Fibroblast of the aortic adventitia (primary cell): ENCODE results near the gene TMEM107. TPM values are rescaled to one million over a fixed set of nuclear protein-coding genes. Genes with fewer than 3 reads are reported as not detected.
"Not testable (repeated sequence)": the region's sequence is repeated elsewhere in the genome, so short reads cannot be mapped to it uniquely, and the experiment has no call there.

ENCODE experiments used
- DNase-seq: peaks from one replicate; pipeline ENCODE4 v3.0.0-alpha.2; 2010; ENCODE audit warnings: low read depth
- H3K4me3 ChIP-seq: 2 replicates; pipeline ENCODE4 v1.5.1; 2011; ENCODE audit warnings: low read depth, mild to moderate bottlenecking, control low read depth, low read length, moderate library complexity
- total RNA-seq: library from RNA; depleted of rRNA; stranded (reverse); fragments of >200 nt; gene quantifications from 2 replicates; pipeline ENCODE4 v1.2.3, GENCODE V29; 2012; ENCODE audit warnings: low replicate concordance
- TF ChIP-seq, protein P1 (sequence below): IDR thresholded peaks from 2 replicates; pipeline ENCODE4 v1.5.1; 2011; ENCODE audit warnings: mild to moderate bottlenecking, low read length, control low read depth, inconsistent platforms; ENCODE audit not compliant: insufficient read depth

TMEM107 gene
- total RNA-seq, 1 donor = 32.7 TPM

DNA sequence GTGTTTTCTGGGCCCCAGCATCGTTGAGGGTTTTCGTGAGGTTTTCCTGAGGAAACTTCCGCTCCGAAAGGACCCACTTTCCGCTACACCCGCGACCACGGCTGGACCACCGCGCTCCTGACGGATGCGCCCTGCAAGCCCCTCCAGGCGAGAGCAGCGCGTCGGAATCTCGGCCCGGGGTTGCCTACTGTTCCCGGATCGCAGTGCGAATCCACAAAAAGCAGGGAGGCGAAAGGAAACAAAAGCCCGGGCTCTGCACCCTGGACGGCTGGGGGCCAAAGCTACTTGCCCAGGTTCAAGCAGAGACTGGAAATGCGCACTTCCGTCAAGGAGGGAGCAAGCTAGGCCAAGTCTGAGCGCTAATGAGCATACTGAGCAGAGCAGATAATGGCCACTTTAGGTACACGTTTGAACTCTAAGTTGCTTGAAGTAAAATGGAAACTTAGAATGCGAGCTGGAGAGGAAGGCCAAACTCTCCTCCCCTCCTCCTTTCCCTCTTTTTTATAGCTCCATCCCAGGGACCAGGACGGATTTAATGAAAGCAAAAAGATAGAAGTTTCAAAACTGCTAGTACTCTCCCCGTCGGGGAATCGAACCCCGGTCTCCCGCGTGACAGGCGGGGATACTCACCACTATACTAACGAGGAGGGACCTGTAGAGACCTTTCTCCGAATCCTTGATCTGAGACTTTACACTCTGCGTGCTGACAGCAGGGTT, 45.6 kb upstream of the TMEM107 start:
- TF ChIP-seq, protein P1, sequence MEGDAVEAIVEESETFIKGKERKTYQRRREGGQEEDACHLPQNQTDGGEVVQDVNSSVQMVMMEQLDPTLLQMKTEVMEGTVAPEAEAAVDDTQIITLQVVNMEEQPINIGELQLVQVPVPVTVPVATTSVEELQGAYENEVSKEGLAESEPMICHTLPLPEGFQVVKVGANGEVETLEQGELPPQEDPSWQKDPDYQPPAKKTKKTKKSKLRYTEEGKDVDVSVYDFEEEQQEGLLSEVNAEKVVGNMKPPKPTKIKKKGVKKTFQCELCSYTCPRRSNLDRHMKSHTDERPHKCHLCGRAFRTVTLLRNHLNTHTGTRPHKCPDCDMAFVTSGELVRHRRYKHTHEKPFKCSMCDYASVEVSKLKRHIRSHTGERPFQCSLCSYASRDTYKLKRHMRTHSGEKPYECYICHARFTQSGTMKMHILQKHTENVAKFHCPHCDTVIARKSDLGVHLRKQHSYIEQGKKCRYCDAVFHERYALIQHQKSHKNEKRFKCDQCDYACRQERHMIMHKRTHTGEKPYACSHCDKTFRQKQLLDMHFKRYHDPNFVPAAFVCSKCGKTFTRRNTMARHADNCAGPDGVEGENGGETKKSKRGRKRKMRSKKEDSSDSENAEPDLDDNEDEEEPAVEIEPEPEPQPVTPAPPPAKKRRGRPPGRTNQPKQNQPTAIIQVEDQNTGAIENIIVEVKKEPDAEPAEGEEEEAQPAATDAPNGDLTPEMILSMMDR = no peak
- H3K4me3 ChIP-seq = peak overlapping the region; percentile 73
- peak; percentile 95 for DNase-seq

DNA sequence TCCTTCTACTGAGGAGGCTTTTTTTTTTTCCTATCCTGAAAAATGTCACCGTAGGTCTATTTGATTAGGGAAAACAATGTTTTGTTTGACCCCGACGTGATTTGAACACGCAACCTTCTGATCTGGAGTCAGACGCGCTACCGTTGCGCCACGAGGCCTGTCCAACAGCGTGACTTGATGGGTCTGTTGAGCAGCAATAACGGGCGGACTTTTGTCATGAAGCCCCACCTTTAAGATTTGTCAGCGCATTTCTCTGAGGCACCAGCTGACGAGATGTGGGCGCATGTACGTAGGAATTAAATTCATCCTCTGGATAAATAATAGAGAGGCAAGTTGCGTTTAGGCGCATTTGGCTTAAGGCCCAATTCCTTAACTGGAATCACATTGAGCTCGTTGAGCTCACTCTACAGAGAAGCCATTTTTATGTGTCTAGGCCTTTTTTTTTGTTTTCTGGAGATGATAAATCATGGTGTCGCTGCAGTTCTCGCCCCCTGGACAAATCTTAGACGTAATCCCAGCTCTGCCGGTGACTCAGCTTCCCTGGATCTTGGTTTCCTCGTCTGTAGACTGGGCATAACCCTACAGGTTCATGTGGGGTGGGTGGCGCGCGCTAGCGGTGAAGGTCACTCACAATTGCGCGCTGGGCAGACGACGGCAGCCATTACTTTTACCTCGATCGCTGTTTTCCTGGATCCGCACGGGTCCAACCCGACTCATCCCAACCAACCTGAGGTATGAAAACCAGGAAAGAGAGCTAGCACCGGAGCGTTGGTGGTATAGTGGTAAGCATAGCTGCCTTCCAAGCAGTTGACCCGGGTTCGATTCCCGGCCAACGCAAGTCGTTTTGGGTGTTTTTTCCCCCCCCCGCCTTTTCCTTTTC, 44.8 kb upstream of the TMEM107 start:
- DNase-seq = peak; percentile 95
- TF ChIP-seq, protein P1 = no peak
- peak overlapping the region; percentile 71 for H3K4me3 ChIP-seq

DNA sequence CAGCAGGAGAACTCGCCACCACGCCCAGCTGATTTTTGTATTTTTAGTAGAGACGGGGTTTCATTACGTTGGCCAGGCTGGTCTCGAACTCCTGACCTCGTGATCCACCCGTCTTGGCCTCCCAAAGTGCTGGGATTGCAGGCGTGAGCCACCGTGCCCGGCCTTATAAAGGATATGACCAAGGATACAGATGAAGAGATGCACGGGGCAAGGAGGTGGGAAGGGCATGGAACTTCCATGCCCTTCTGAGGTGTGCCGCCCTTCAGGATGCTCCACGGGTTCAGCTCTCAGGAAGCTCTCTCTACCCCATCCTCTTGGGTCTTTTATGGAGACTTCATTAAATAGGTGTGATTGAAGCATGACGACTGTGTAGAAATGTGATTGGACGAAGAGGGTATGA, 37.8 kb upstream of the TMEM107 start:
- not testable (repeated sequence) for DNase-seq

DNA sequence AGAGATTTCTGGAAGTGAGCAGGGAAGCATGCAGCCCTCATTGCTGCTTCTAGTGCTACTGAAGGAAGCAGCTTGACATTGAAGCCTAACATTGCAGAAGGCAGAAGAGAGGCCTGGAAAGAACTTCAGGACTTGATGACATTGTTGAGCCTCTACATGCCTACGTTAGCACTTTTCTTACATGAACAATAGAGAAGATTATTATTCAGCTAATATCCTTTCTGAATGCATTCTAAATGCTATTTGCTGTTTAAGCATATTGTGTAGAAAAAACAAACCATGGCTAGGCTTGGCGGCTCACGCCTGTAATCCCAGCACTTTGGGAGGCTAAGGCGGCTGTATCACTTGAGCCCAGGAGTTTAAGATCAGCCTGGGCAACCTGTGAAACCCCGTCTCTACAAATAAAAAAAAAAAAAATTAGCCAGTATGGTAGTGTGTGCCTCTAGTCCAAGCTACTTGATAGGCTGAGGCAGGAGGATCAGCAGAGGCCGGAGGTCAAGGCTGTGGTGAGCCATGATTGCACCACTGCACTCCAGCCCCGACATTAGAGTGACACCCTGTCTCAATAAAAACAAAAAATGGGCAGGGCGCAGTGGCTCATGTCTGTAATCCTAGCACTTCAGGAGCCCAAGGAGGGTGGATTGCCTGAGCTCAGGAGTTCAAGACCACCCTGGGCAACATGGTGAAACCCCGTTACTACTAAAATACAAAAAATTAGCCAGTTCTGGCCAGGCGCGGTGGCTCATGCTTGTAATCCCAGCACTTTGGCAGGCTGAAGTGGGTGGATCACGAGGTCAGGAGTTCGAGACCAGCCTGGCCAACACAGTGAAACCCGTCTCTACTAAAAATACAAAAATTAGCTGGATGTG, 36.4 kb upstream of the TMEM107 start:
- no peak for DNase-seq
- TF ChIP-seq, protein P1 = no peak
- H3K4me3 ChIP-seq = no peak overlapping the region

More for the DNA sequence above, 37.8 kb upstream of the TMEM107 start:
- not testable (repeated sequence) for H3K4me3 ChIP-seq

DNA sequence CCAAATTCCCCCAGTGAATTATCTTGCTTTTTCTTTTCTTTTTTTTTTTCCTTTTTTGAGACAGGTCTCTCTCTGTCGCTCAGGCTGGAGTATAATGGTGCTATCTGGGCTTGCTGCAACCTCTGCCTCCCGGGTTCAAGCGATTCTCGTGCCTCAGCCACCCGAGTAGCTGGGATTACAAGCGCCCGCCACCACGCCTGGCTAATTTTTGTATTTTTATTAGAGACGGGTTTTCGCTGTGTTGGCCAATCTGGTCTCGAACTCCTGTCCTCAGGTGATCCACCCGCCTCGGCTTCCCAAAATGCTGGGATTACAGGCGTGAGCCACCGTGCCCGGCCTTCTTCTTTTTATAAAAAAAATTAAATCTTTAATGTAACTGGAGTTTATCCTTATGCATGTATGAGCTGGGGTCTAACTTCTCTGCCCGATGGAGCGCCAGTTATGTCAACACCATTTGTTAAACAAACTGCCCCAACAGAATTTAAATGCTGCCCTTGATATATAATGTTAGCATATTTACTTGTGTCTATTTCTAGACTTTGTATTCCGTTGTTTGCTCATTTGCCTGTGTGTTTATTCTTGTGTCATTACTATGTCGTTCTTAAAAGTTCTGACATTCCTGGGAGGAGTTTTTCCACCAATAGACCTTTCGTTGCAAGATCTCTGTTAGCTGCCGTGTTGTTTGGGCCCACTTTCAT, 34.7 kb upstream of the TMEM107 start:
- H3K4me3 ChIP-seq = peak overlapping the region; percentile 86
- DNase-seq = peak; percentile 4
- TF ChIP-seq, protein P1 = no peak

DNA sequence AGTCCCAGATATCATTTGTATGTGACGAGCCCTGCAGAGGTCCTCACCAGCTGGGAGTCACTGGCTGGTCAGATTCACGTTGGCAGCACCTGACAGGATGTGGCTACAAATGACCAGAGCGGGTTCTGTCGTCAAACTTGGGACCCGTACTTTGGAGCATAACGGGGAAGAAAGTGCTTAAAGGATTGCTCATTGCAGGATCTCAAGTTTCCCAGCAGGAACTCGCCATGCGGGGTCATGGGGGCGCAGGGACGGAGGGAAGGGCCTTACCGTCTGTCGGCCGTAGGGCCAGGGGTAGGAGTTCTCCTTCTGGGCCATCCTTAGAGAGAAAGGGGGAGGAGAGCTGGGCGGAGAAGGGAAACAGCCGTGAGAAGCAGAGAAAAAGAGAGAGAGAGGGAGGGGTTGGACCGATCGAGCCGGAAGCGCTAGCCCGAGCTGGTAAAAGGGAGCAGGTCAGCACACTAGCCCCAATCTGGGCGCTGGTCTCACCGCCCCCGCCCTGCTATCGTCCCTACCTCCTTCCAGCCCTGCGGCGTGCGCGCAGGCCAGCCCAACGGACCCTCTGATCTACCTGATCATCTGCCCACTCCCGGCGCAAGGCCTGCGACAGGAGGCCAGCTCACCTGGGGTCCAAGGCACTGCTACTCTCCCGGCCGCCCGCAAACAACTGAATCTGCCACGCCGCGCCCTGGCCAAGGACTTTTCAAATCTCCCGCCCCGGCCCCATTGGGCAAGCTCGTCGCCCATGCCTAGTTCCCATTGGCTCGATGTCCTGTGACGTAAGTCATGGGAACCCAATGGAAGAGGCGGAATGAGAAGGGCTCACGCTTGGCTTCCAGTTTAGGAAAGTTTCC, 34.0 kb upstream of the TMEM107 start, which contains the start of gene AURKB:
AURKB (minus strand) TSS at position 669 of the 854 bp plus-strand sequence; CDS start at position 318, 351 bp downstream.
- peak; percentile 98 for DNase-seq
- H3K4me3 ChIP-seq = peak within 1 kb of the TSS; percentile 86
- TF ChIP-seq, protein P1 = no peak
